Activated naive CD8-positive, alpha-beta T cell treated with anti-CD3 and anti-CD28 coated beads, Interleukin-2, amount 10 ng/mL, durations not matched to agents 7 days and 5 days (primary cell): ENCODE data around the gene SH3PXD2B. TPM values are rescaled to one million over a fixed set of nuclear protein-coding genes. Genes with fewer than 3 reads are reported as not detected.

Experiments used
- total RNA-seq, 2 experiments: library from RNA; stranded (reverse); gene quantifications; one replicate each; pipeline ENCODE4 v1.2.3, GENCODE V29; 2021

Gene SH3PXD2B
- total RNA-seq, 2 experiments from 2014 or later: 0.28 to 0.42 TPM

Other genes starting within 250 kb of the SH3PXD2B start
- 1 to 10 TPM; 7.2 to 7.6 TPM for gene UBTD2, start 170.8 kb downstream of the SH3PXD2B start, total RNA-seq
- 1 to 10 TPM; 3.0 to 3.1 TPM for gene NEURL1B, start 186.7 kb upstream of the SH3PXD2B start, total RNA-seq